Daoy (cell line): ENCODE results near the gene GRPEL2. TPM values are rescaled to one million over a fixed set of nuclear protein-coding genes. Genes with fewer than 3 reads are reported as not detected.
"Not testable (repeated sequence)": the region's sequence is repeated elsewhere in the genome, so short reads cannot be mapped to it uniquely, and the experiment has no call there.

Experiments
- DNase-seq: peaks from one replicate; pipeline ENCODE4 v3.0.0-alpha.2; 2015; ENCODE audit warnings: low read depth
- total RNA-seq: library from RNA; depleted of rRNA; stranded (reverse); fragments of >200 nt; shearing (Covaris generic); gene quantifications from 2 replicates; pipeline ENCODE4 v1.2.3, GENCODE V29; 2014; rRNA removed

GRPEL2 gene
- total RNA-seq, 1 experiment from 2014 or later, result 30.7 TPM

DNA sequence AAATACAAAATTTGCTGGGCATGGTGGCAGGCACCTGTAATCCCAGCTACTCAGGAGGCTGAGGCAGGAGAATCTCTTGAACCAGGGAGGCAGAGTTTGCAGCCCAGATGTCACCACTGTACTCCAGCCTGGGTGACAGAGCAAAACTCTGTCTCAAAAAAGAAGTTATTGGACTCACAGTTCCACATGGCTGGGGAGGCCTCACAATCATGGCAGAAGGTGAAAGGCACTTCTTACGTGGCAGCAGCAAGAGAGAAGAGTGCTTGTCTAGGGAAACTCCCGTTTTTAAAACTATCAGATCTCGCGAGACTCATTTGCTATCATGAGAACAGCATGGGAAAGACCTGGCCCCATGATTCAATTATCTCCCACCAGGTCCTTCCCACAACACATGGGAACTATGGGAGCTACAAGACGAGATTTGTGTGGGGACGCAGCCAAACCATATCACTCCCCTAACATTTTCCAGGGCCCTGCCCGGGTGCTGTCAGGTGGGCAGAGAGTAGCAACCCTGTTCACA is 53.5 kb downstream of the GRPEL2 start:
- DNase-seq, result not testable (repeated sequence)

DNA sequence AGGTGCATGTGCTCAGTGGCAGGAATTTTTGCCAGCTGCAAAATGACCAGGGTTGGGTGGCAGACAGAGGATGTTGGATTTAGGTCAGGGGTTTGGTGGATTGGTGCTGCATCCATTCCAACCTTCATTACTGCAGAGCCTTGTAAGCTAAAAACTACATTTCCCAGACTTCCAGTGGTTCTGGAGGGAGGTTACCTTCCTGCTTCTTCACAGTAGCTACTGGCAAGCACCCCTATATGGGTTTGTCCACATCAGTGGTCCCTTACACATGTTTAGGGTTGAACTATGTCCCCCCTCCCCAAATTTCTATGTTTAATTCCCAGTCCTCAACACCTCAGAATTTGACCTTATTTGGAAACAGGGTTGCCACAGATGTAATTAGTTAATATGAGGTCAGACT is 54.5 kb downstream of the GRPEL2 start:
- DNase-seq, result no peak

DNA sequence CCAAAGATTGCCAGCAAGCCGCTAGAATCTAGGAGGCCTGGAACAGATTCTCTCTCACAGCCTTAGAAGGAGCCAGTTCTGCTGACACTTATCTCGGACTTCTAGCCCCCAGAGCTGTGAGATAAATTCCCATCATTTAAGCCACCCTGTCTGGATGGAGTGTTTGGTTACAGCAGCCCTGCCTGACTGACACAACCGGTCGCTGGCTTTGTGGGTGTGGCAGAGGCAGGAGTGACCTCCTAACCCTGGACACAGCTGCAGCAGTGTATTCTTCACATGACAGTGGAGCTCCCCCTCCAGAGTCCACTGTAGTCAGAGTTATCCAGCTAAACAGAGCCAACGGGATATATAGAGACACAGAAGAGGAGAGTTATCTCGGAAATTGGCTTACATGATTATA is 55.0 kb downstream of the GRPEL2 start:
- DNase-seq, result no peak

DNA sequence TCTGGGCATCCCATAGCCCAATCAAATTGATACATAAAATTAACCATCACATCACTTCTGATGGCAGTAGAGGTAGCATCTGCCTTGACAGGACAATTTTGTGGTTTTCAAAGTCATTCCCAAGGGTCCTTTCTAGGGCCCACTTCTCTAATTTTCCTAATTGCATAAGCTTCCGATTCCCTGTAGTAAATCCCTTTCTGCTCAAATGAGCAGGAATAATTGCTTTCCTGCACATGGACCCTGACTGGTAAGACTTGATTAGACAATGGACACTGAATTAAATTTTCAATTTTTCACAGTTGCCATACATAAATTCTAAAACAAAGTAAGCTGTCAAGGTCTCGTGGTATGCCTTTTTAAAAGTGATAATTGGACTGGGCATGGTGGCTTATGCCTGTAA is 55.8 kb downstream of the GRPEL2 start:
- DNase-seq, result no peak

DNA sequence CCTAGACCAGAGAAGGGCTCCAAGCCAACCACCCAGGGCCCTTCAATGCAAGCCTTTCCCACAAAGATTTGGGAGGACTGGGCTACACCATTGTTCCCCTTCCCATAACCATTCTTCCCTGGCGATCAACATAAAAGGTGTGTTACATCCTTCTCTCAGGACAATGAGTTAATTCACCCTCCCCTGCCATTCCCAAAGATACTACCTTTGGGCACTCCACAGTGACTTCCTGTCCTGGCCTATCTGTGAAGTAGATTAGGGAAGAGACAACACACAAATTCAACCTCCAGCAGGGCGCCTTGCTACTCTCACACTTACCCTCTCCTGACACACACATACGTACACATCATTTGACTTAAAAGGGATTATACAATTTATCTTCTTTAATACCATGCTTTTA is 57.0 kb downstream of the GRPEL2 start:
- DNase-seq, result no peak

Other genes starting within 250 kb of the GRPEL2 start
- 6.4 and 10.6 TPM in 2 replicates for gene ABLIM3, start 204.0 kb upstream of the GRPEL2 start, total RNA-seq
- gene AFAP1L1, start 73.6 kb upstream of the GRPEL2 start, total RNA-seq, result 11.7 and 12.8 TPM in 2 replicates
- gene PCYOX1L, start 12.5 kb downstream of the GRPEL2 start, total RNA-seq, result 13.1 and 17.1 TPM in 2 replicates
- not detected in 2 replicates for gene IL17B, start 33.8 kb downstream of the GRPEL2 start, total RNA-seq
- gene CSNK1A1, start 205.9 kb downstream of the GRPEL2 start, total RNA-seq, result 298 and 334 TPM in 2 replicates
- gene ARHGEF37, start 236.0 kb downstream of the GRPEL2 start, total RNA-seq, result 0.69 and 0.80 TPM in 2 replicates